ENCODE data around the gene PTPN4.

The PTPN4 gene

DNA sequence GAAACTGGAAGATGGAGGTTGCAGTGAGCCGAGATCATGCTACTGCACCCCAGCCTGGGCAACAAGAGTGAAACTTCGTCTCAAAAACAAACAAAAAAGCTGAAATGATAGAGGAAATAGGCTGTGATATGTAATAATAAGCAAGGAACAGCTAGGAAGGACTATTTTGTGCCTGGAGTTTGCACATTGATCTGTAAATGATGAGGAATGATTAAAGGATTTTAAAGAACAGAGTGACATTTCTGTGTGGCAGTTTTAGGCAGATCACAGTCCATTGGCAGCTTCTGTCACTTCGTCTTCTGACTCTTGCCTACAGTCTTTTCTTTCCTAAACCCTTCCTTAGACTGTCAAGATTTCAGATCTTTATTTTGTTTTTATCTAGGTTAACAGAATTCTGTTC, 272.6 kb downstream of the PTPN4 start:
- DNase-seq = no peak

Data from NCI-H1417 treated with DMSO at 0.1 percent for 48 hours (cell line).